Keratinocyte (primary cell): ENCODE results near the gene PAK2. TPM values are rescaled to one million over a fixed set of nuclear protein-coding genes. Genes with fewer than 3 reads are reported as not detected.
"Not testable (repeated sequence)": the region's sequence is repeated elsewhere in the genome, so short reads cannot be mapped to it uniquely, and the experiment has no call there.

ENCODE experiments used
- DNase-seq: peaks from one replicate; pipeline ENCODE4 v3.0.0-alpha.2; 2011; ENCODE audit warnings: low read depth, missing footprints, low spot score
- FAIRE-seq: peaks from 2 replicates; lab custom pipeline; 2011; peaks lifted over from hg19 to GRCh38; lab: Jason Lieb, UNC
- H2AFZ ChIP-seq: 2 replicates; pipeline ENCODE4 v1.6.0; 2012; ENCODE audit warnings: low read length, control low read depth, inconsistent platforms; ENCODE audit not compliant: control insufficient read depth
- H3K27ac ChIP-seq: 2 replicates; pipeline ENCODE4 v1.5.1; 2011; ENCODE audit warnings: low read length; ENCODE audit not compliant: control insufficient read depth, insufficient read depth
- H3K27me3 ChIP-seq: 3 replicates; pipeline ENCODE4 v1.6.0; 2011; ENCODE audit warnings: low read length; ENCODE audit not compliant: control insufficient read depth, insufficient read depth; ENCODE audit errors: extremely low read depth
- H3K36me3 ChIP-seq, 2 experiments: 2 replicates in 1 of 2; 3 replicates in 1 of 2; pipeline ENCODE4 v1.5.1; 2011; ENCODE audit warnings: low read length in 2 of 2, mild to moderate bottlenecking in 1 of 2; ENCODE audit not compliant: control insufficient read depth in 2 of 2, insufficient read depth in 2 of 2; ENCODE audit errors: extremely low read depth in 1 of 2
- H3K4me1 ChIP-seq: 3 replicates; pipeline ENCODE4 v1.5.1; 2011; ENCODE audit warnings: low read length; ENCODE audit not compliant: control insufficient read depth, insufficient read depth; ENCODE audit errors: extremely low read depth
- H3K4me2 ChIP-seq: 3 replicates; pipeline ENCODE4 v1.6.0; 2011; ENCODE audit warnings: low read depth, low read length; ENCODE audit not compliant: control insufficient read depth, insufficient read depth; ENCODE audit errors: extremely low read depth
- H3K4me3 ChIP-seq, 3 experiments: fragments of 200-600 bp in 1 of 3; sonication (generic) in 1 of 3; 2 replicates in 2 of 3; 3 replicates in 1 of 3; pipeline ENCODE4 v1.5.1; 2011 to 2016; ENCODE audit warnings: low read length in 3 of 3, mild to moderate bottlenecking in 3 of 3, control low read depth in 2 of 3, inconsistent platforms in 1 of 3, low read depth in 1 of 3, mixed read lengths in 1 of 3, mixed run types in 1 of 3, moderate library complexity in 1 of 3; ENCODE audit not compliant: control insufficient read depth in 2 of 3, insufficient read depth in 2 of 3; ENCODE audit errors: extremely low read depth in 1 of 3
- H3K79me2 ChIP-seq: 2 replicates; pipeline ENCODE4 v1.6.0; 2012; ENCODE audit warnings: low read length; ENCODE audit not compliant: control insufficient read depth, insufficient read depth
- H3K9ac ChIP-seq: 3 replicates; pipeline ENCODE4 v1.6.0; 2011; ENCODE audit warnings: low read length; ENCODE audit not compliant: control insufficient read depth, insufficient read depth; ENCODE audit errors: extremely low read depth
- H3K9me1 ChIP-seq: 3 replicates; pipeline ENCODE4 v1.6.0; 2011; ENCODE audit warnings: low read length; ENCODE audit not compliant: control insufficient read depth, insufficient read depth; ENCODE audit errors: extremely low read depth
- H3K9me3 ChIP-seq: 2 replicates; pipeline ENCODE4 v1.5.1; 2012; ENCODE audit warnings: low read depth, low read length; ENCODE audit not compliant: control insufficient read depth
- H4K20me1 ChIP-seq: 3 replicates; pipeline ENCODE4 v1.6.0; 2011; ENCODE audit warnings: low read length; ENCODE audit not compliant: control insufficient read depth, insufficient read depth; ENCODE audit errors: extremely low read depth
- EZH2 ChIP-seq: IDR thresholded peaks from one replicate; pipeline ENCODE4 v1.6.1; 2012; ENCODE audit warnings: inconsistent platforms, mild to moderate bottlenecking, low read length, moderate library complexity
- dilution Hi-C: fragments of 300-500 bp; cut with MboI; formaldehyde crosslinking; loops from one replicate; pipeline ENCODE4 v1.7.0; 2020; ENCODE audit warnings: low sequenced_read_pairs; ENCODE audit not compliant: extremely low pct_ligation_motif_present
- polyA plus RNA-seq, 5 experiments: library from polyadenylated mRNA; depleted of rRNA in 3 of 5; stranded (reverse) in 3 of 5; stranded (forward) in 1 of 5; unstranded in 1 of 5; fragments of >200 nt; gene quantifications; 1 replicate in 1 of 5; 2 replicates in 3 of 5; 3 replicates in 1 of 5; pipeline versions ENCODE4 v1.2.1 to v1.2.3, GENCODE V29; 2011 to 2012; ENCODE audit warnings: missing spikeins in 2 of 5, low read depth in 1 of 5, low replicate concordance in 1 of 5
- TF ChIP-seq, protein P1 (sequence below), 3 experiments: IDR thresholded peaks in 1 of 3; conservative IDR thresholded peaks in 1 of 3; optimal IDR thresholded peaks in 1 of 3; 2 replicates in 2 of 3; 3 replicates in 1 of 3; pipeline versions ENCODE3 to v1.5.1; 2011; ENCODE audit warnings: low read length in 3 of 3, mild to moderate bottlenecking in 3 of 3, moderate library complexity in 2 of 3, control low read depth in 1 of 3, inconsistent platforms in 1 of 3; ENCODE audit not compliant: insufficient read depth in 2 of 3; ENCODE audit errors: extremely low read depth in 1 of 3

The PAK2 gene
- polyA plus RNA-seq, 1 donor (not counting 4 experiments of a cell fraction or from before 2014, with no cell fraction given): 52.3 TPM

DNA sequence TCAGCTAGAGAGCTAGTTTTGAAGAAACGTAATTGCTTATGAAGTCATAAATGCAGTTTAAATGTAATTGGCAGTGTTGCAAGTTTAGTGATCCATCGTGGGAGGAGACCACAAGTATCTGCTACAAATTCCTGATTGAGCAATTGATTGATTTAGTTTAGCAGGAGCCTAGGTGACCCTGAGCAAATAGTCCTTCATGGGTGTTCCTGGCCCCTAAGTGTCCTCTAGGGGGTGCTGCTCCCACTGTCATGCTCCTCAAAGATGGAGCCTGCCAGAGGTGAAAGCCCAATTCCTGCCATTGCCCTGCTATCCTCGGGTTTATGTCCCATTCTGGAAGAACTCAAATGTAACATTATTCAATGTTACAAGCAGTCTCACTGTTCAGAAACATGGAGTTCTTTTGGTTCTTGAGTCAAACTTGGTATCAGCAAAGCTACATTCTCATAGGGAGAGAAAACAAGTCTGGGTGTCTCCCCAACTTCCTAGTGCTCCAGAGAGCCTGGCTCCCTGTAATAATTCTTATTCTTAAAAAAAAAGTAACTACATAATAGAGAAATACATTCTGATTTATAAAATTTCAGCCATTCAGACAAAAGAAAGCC lies 98.3 kb downstream of the PAK2 start:
- Histone ChIP-seq H3K36me3 (no peaks in the 10 kb centered on the region), H4K20me1 (no peaks in the 10 kb centered on the region), H3K9me1 (no peaks in the 10 kb centered on the region), H2AFZ (no peak overlapping the region), H3K27ac (no peak overlapping the region), H3K27me3 (no peaks in the 10 kb centered on the region), H3K4me1 (no peaks in the 10 kb centered on the region), H3K79me2 (no peaks in the 10 kb centered on the region), H3K4me3 (no peak overlapping the region), H3K9me3 (no peaks in the 10 kb centered on the region), H3K9ac (no peak overlapping the region), H3K4me2 (no peak overlapping the region)
- dilution Hi-C loops: no loop called here
- no peak for TF ChIP-seq EZH2
- TF ChIP-seq, protein P1, sequence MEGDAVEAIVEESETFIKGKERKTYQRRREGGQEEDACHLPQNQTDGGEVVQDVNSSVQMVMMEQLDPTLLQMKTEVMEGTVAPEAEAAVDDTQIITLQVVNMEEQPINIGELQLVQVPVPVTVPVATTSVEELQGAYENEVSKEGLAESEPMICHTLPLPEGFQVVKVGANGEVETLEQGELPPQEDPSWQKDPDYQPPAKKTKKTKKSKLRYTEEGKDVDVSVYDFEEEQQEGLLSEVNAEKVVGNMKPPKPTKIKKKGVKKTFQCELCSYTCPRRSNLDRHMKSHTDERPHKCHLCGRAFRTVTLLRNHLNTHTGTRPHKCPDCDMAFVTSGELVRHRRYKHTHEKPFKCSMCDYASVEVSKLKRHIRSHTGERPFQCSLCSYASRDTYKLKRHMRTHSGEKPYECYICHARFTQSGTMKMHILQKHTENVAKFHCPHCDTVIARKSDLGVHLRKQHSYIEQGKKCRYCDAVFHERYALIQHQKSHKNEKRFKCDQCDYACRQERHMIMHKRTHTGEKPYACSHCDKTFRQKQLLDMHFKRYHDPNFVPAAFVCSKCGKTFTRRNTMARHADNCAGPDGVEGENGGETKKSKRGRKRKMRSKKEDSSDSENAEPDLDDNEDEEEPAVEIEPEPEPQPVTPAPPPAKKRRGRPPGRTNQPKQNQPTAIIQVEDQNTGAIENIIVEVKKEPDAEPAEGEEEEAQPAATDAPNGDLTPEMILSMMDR (optimal IDR thresholded peaks at IDR 0.05 in 1 of 3, IDR thresholded peaks at IDR 0.05 in 1 of 3, conservative IDR thresholded peaks at IDR 0.05 in 1 of 3; ENCODE audit: extremely low read depth in 1 of 3, insufficient read depth in 2 of 3, low read length in 3 of 3): peak; percentile 74 to 87 (median 84)
- peak; percentile 55 for FAIRE-seq
- DNase-seq: peak; percentile 17

DNA sequence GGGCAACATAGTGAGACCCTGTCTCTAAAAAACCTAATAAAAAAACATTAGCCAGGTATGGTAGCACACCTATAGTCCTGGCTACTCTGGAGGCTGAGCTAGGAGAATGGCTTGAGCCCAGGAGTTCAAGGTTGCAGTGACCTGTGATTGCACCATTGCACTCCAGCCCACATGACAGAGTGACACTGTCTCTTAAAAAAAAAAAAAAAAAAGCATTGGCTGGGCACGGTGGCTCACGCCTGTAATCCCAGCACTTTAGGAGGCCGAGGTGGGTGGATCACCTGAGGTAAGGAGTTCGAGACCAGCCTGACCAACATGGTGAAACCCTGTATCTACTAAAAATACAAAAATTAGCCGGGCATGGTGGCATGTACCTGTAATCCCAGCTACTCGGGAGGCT lies 99.7 kb downstream of the PAK2 start:
- H3K79me2 ChIP-seq, H3K9me1 ChIP-seq, dilution Hi-C loops, H3K36me3 ChIP-seq, H3K4me2 ChIP-seq, H3K9me3 ChIP-seq, DNase-seq, FAIRE-seq, H3K4me3 ChIP-seq, H2AFZ ChIP-seq, H4K20me1 ChIP-seq, H3K27me3 ChIP-seq, H3K9ac ChIP-seq, H3K27ac ChIP-seq, H3K4me1 ChIP-seq: not testable (repeated sequence)
